HEK293 (cell line): ENCODE results near the gene SPINDOC.

Experiments
- CTCF ChIA-PET: fragments of 350-600 bp; formaldehyde crosslinking; extraction: SDS; loops from one replicate; lab custom pipeline; 2021; ENCODE audit warnings: antibody characterized with exemption; lab: Yijun Ruan, JAX
- POLR2A ChIA-PET: fragments of 300-600 bp; formaldehyde crosslinking; extraction: SDS; loops from one replicate; lab custom pipeline; 2020; ENCODE audit warnings: antibody characterized with exemption, inconsistent platforms; lab: Yijun Ruan, JAX
- H3K27ac ChIP-seq: fragments of 200-500 bp; sonication (Bioruptor generic); 2 replicates; pipeline ENCODE4 v1.5.1; 2014; ENCODE audit warnings: low read depth, low read length, control low read depth, inconsistent platforms; ENCODE audit errors: extremely low read depth
- H3K36me3 ChIP-seq, 2 experiments: fragments of 200-500 bp in 1 of 2; sonication (Bioruptor generic) in 1 of 2; 1 replicate in 1 of 2; 2 replicates in 1 of 2; pipeline ENCODE4 v1.5.1; 2014 to 2017; ENCODE audit warnings: inconsistent platforms in 2 of 2, low read length in 2 of 2; ENCODE audit not compliant: control insufficient read depth in 2 of 2, insufficient read depth in 1 of 2
- H3K4me1 ChIP-seq: fragments of 200-500 bp; sonication (Bioruptor generic); 2 replicates; pipeline ENCODE4 v1.5.1; 2014; ENCODE audit warnings: mild to moderate bottlenecking, low read length, inconsistent platforms; ENCODE audit not compliant: control insufficient read depth, insufficient read depth
- H3K4me3 ChIP-seq: 2 replicates; pipeline ENCODE4 v1.5.1; 2011; ENCODE audit warnings: low read depth, mild to moderate bottlenecking, control low read depth, low read length, moderate library complexity
- H3K9me3 ChIP-seq: fragments of 200-500 bp; sonication (Bioruptor generic); 2 replicates; pipeline ENCODE4 v1.5.1; 2014; ENCODE audit warnings: low read depth, low read length, inconsistent platforms; ENCODE audit not compliant: control insufficient read depth, insufficient read depth
- GLIS1 ChIP-seq: fragments of 450-650 bp; formaldehyde crosslinking; IDR thresholded peaks from 2 replicates; pipeline ENCODE4 v1.5.1; 2016; ENCODE audit warnings: missing biosample characterization, missing genetic modification characterization
- SP7 ChIP-seq: fragments of 450-650 bp; formaldehyde crosslinking; IDR thresholded peaks from 2 replicates; pipeline ENCODE4 v1.5.1; 2016; ENCODE audit warnings: missing biosample characterization, missing genetic modification characterization
- TCF7L2 ChIP-seq: IDR thresholded peaks from 2 replicates; pipeline ENCODE4 v1.6.1; 2011; ENCODE audit warnings: low read depth, mild to moderate bottlenecking, inconsistent platforms, low read length, moderate library complexity, borderline replicate concordance
- ZBTB10 ChIP-seq: fragments of 450-650 bp; formaldehyde crosslinking; IDR thresholded peaks from 2 replicates; pipeline ENCODE4 v1.5.1; 2016; ENCODE audit warnings: missing biosample characterization, missing genetic modification characterization
- ZBTB17 ChIP-seq: fragments of 450-650 bp; formaldehyde crosslinking; IDR thresholded peaks from 2 replicates; pipeline ENCODE4 v1.5.1; 2016; ENCODE audit warnings: missing biosample characterization, missing genetic modification characterization
- ZFP3 ChIP-seq: fragments of 450-650 bp; formaldehyde crosslinking; IDR thresholded peaks from 2 replicates; pipeline ENCODE4 v1.5.1; 2016; ENCODE audit warnings: low read depth, missing biosample characterization, missing genetic modification characterization
- ZNF112 ChIP-seq: fragments of 450-650 bp; formaldehyde crosslinking; IDR thresholded peaks from 2 replicates; pipeline ENCODE4 v1.5.0; 2017; ENCODE audit warnings: missing biosample characterization, missing genetic modification characterization
- ZNF114 ChIP-seq: fragments of 450-650 bp; formaldehyde crosslinking; IDR thresholded peaks from 2 replicates; pipeline ENCODE4 v1.5.0; 2017; ENCODE audit warnings: missing biosample characterization, missing genetic modification characterization
- ZNF16 ChIP-seq: fragments of 450-650 bp; formaldehyde crosslinking; IDR thresholded peaks from 2 replicates; pipeline ENCODE4 v1.5.1; 2016; ENCODE audit warnings: low read depth, missing biosample characterization, missing genetic modification characterization
- ZNF211 ChIP-seq: fragments of 450-650 bp; formaldehyde crosslinking; IDR thresholded peaks from 2 replicates; pipeline ENCODE4 v1.5.1; 2016; ENCODE audit warnings: low read depth, missing biosample characterization, missing genetic modification characterization
- ZNF280D ChIP-seq: fragments of 450-650 bp; formaldehyde crosslinking; IDR thresholded peaks from 2 replicates; pipeline ENCODE4 v1.5.1; 2016; ENCODE audit warnings: missing biosample characterization, missing genetic modification characterization
- ZNF311 ChIP-seq: fragments of 450-650 bp; formaldehyde crosslinking; IDR thresholded peaks from 2 replicates; pipeline ENCODE4 v1.5.1; 2017; ENCODE audit warnings: missing biosample characterization, missing genetic modification characterization, borderline replicate concordance
- ZNF37A ChIP-seq: fragments of 450-650 bp; IDR thresholded peaks from 2 replicates; pipeline ENCODE4 v1.5.1; 2018; ENCODE audit warnings: missing biosample characterization, missing genetic modification characterization
- ZNF394 ChIP-seq: fragments of 450-650 bp; formaldehyde crosslinking; IDR thresholded peaks from 2 replicates; pipeline ENCODE4 v1.5.1; 2016; ENCODE audit warnings: missing biosample characterization, missing genetic modification characterization, mild to moderate bottlenecking, moderate library complexity, borderline replicate concordance
- ZNF488 ChIP-seq: fragments of 450-650 bp; formaldehyde crosslinking; IDR thresholded peaks from 2 replicates; pipeline ENCODE4 v1.5.1; 2016; ENCODE audit warnings: missing biosample characterization, missing genetic modification characterization
- ZNF514 ChIP-seq: fragments of 450-650 bp; formaldehyde crosslinking; IDR thresholded peaks from 2 replicates; pipeline ENCODE4 v1.5.1; 2016; ENCODE audit warnings: missing biosample characterization, missing genetic modification characterization
- ZNF645 ChIP-seq: fragments of 450-650 bp; formaldehyde crosslinking; IDR thresholded peaks from 2 replicates; pipeline ENCODE4; 2016; ENCODE audit warnings: missing biosample characterization, missing genetic modification characterization
- ZNF692 ChIP-seq: fragments of 450-650 bp; formaldehyde crosslinking; IDR thresholded peaks from 2 replicates; pipeline ENCODE4 v1.5.1; 2016; ENCODE audit warnings: missing biosample characterization, missing genetic modification characterization
- ZNF747 ChIP-seq: fragments of 450-650 bp; formaldehyde crosslinking; IDR thresholded peaks from 2 replicates; pipeline ENCODE4 v1.5.1; 2016; ENCODE audit warnings: missing biosample characterization, missing genetic modification characterization
- ZNF777 ChIP-seq: fragments of 450-650 bp; formaldehyde crosslinking; IDR thresholded peaks from 2 replicates; pipeline ENCODE4 v1.5.1; 2017; ENCODE audit warnings: missing biosample characterization, missing genetic modification characterization, borderline replicate concordance
- ZXDB ChIP-seq: fragments of 450-650 bp; formaldehyde crosslinking; IDR thresholded peaks from 2 replicates; pipeline ENCODE4 v1.5.1; 2016; ENCODE audit warnings: missing biosample characterization, missing genetic modification characterization

Gene SPINDOC

GRCh38 chr11:63833048-63833447 lies 19.8 kb downstream of the SPINDOC start:
- H3K4me1 ChIP-seq, result no peaks in the 10 kb centered on the region
- H3K27ac ChIP-seq, result no peak overlapping the region
- CTCF ChIA-PET, result interaction anchor here (0.9 to 7.4 kb wide), 5 partner anchors 43 to 317 kb away, joined by 3 to 135 read pairs (median 4); partner anchors contain the start of gene ZFTA
- no peak overlapping the region for H3K4me3 ChIP-seq
- TF ChIP-seq GLIS1, result no peak
- TF ChIP-seq ZNF747 (tag by site-specific recombination), result no peak
- no peak for TF ChIP-seq ZNF280D (tag by site-specific recombination)
- no peak for TF ChIP-seq ZNF777 (tag by site-specific recombination)
- H3K36me3 ChIP-seq, result peaks cover 0 to 4% of the 10 kb centered on the region in 2 experiments; a peak in 1 of 3 replicates
- no peaks in the 10 kb centered on the region for H3K9me3 ChIP-seq
- POLR2A ChIA-PET, result interaction anchor here (1.1 kb wide), 1 partner anchor 127 kb away, joined by 3 read pairs; no protein-coding TSS in a partner anchor

GRCh38 chr11:63834535-63835157 lies 21.4 kb downstream of the SPINDOC start:
- H3K9me3 ChIP-seq, result no peaks in the 10 kb centered on the region
- H3K36me3 ChIP-seq, result no peaks in the 10 kb centered on the region
- ChIA-PET CTCF (interaction anchor here (0.7 to 7.4 kb wide), 4 partner anchors 20 to 316 kb away, joined by 3 to 135 read pairs (median 51); no protein-coding TSS in a partner anchor), POLR2A (no interaction called here)
- H3K27ac ChIP-seq, result no peak overlapping the region
- no peaks in the 10 kb centered on the region for H3K4me1 ChIP-seq
- H3K4me3 ChIP-seq, result no peak overlapping the region
- TF ChIP-seq ZNF211 (tag by site-specific recombination) (no peak), ZNF394 (tag by site-specific recombination) (no peak), TCF7L2 (no peak), ZNF280D (tag by site-specific recombination) (no peak), ZNF37A (no peak), ZNF112 (tag by site-specific recombination) (no peak), ZBTB10 (tag by site-specific recombination) (no peak), ZNF114 (no peak), ZNF311 (tag by site-specific recombination) (no peak), ZNF16 (tag by site-specific recombination) (no peak), ZNF692 (no peak), ZNF514 (tag by site-specific recombination) (no peak), ZBTB17 (tag by site-specific recombination) (no peak), ZFP3 (tag by site-specific recombination) (no peak), ZNF488 (no peak), ZNF747 (tag by site-specific recombination) (no peak), ZXDB (tag by site-specific recombination) (no peak), SP7 (tag by site-specific recombination) (no peak), ZNF645 (tag by site-specific recombination) (no peak)
